ENCODE measurements around the gene DAPK3. TPM values are rescaled to one million over a fixed set of nuclear protein-coding genes. Genes with fewer than 3 reads are reported as not detected.
A peak's percentile ranks its signal among the peaks of the same experiment; 100 is the strongest.

The DAPK3 gene
- total RNA-seq, 1 donor: 209 TPM

GRCh38 chr19:3923912-3924311 is 47.0 kb downstream of the DAPK3 start:
- no peak overlapping the region for H3K4me3 ChIP-seq (ENCODE audit: low read depth, low read length)
- no peak for TF ChIP-seq CTCF (IDR thresholded peaks at IDR 0.05; ENCODE audit: insufficient read depth, low read depth, low read length)
- DNase-seq (ENCODE audit: low read depth): no peak

GRCh38 chr19:3923096-3923758 is 47.7 kb downstream of the DAPK3 start:
- no peak for DNase-seq (ENCODE audit: low read depth)
- no peak for TF ChIP-seq CTCF (IDR thresholded peaks at IDR 0.05; ENCODE audit: insufficient read depth, low read depth, low read length)
- H3K4me3 ChIP-seq (ENCODE audit: low read depth, low read length): no peak overlapping the region

- H3K4me3 ChIP-seq (ENCODE audit: low read depth, low read length): no peak overlapping the region
- no peak for TF ChIP-seq CTCF (IDR thresholded peaks at IDR 0.05; ENCODE audit: insufficient read depth, low read depth, low read length)
- no peak for DNase-seq (ENCODE audit: low read depth)
Observed at GRCh38 chr19:3919793-3920192, 51.1 kb downstream of the DAPK3 start.

DNA sequence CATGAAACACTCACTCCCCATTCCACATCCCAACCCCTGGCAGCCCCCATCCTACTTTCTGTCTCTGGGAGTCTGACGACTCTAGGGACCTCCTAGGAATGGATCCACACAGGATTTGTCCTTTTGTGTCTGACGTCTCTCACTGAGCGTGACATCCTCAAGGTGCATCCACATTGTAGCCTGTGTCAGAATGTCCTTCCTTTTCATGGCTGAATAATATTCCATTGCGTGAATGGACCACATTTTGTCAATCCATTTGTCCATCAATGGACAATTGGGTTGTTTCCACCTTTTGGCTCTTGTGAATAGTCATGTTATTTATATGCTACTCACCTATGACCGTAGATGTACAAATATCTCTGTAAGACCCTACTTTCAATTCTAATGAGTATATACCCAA is 54.9 kb downstream of the DAPK3 start:
- TF ChIP-seq CTCF (IDR thresholded peaks at IDR 0.05; ENCODE audit: insufficient read depth, low read depth, low read length): no peak
- DNase-seq (ENCODE audit: low read depth): no peak

DNA sequence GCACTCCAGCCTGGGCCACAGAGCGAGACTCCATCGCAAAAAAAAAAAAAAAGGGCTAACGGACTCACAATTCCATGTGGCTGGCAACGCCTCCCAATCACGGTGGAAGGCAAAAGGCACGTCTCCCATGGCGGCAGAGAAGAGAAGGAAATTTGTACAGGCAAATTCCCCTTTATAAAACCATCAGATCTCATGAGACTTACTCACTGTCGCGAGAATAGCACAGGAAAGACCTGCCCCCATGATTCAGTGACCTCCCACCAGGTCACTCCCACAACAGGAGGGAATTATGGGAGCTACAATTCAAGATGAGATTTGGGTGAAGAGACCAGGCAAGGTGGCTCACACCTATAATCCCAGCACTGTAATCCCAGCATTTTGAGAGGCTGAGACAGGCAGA is 56.7 kb downstream of the DAPK3 start:
- no peak overlapping the region for H3K4me3 ChIP-seq (ENCODE audit: low read depth, low read length)
- DNase-seq (ENCODE audit: low read depth): no peak
- no peak for TF ChIP-seq CTCF (IDR thresholded peaks at IDR 0.05; ENCODE audit: insufficient read depth, low read depth, low read length)

More for the DNA sequence above, 54.9 kb downstream of the DAPK3 start:
- H3K4me3 ChIP-seq (ENCODE audit: low read depth, low read length): no peak overlapping the region

DNA sequence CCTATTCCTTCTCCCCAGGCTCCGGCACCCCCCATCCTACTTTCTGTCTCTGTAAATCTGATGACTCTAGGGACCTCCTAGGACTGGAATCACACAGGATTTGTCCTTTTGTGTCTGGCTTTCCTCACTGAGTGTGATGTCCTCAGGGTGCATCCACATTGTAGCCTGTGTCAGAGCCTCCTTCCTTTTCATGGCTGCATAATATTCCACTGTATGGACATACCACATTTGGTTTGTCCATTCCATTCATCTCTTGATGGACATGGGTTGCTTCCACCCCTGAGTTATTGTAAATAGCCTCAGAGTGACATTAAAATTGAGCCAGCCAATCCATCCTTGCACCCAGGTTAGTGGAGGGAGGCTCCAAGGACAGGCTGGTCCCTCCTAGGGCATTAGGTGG is 60.8 kb downstream of the DAPK3 start:
- DNase-seq (ENCODE audit: low read depth): no peak
- no peak overlapping the region for H3K4me3 ChIP-seq (ENCODE audit: low read depth, low read length)
- TF ChIP-seq CTCF (IDR thresholded peaks at IDR 0.05; ENCODE audit: insufficient read depth, low read depth, low read length): no peak

Small RNA genes within 50 kb of the gene (small RNA-seq; reads per million reads assigned to genes)
- gene RN7SL202P (not detected), gene SNORD37 (23.0 reads per million, percentile 94 among the genes with 10 or more reads in this experiment)

Other genes starting within 250 kb of the DAPK3 start
- gene APBA3, start 209.4 kb downstream of the DAPK3 start, total RNA-seq: 19.4 and 22.2 TPM in 2 replicates
- 48.4 and 64.1 TPM in 2 replicates for gene MRPL54, start 208.4 kb downstream of the DAPK3 start, total RNA-seq
- not detected in 2 replicates for gene RAX2, start 198.9 kb downstream of the DAPK3 start, total RNA-seq
- gene MATK, start 184.7 kb downstream of the DAPK3 start, total RNA-seq: not detected in 2 replicates
- gene ZFR2, start 102.1 kb downstream of the DAPK3 start, total RNA-seq: not detected in 2 replicates
- gene ATCAY, start 90.4 kb downstream of the DAPK3 start, total RNA-seq: 0.32 and 0.43 TPM in 2 replicates
- gene NMRK2, start 38.0 kb downstream of the DAPK3 start, total RNA-seq: not detected in 2 replicates
- 1,931 and 1,932 TPM in 2 replicates for gene EEF2, start 14.4 kb upstream of the DAPK3 start, total RNA-seq
- 17.3 and 26.7 TPM in 2 replicates for gene PIAS4, start 36.6 kb upstream of the DAPK3 start, total RNA-seq
- gene ZBTB7A, start 95.8 kb upstream of the DAPK3 start, total RNA-seq: 30.9 and 31.5 TPM in 2 replicates
- gene MAP2K2, start 153.0 kb upstream of the DAPK3 start, total RNA-seq: 137 and 180 TPM in 2 replicates
- gene CREB3L3, start 182.5 kb upstream of the DAPK3 start, total RNA-seq: not detected in 2 replicates
- gene SIRT6, start 211.5 kb upstream of the DAPK3 start, total RNA-seq: 10.4 and 10.6 TPM in 2 replicates
- under 0.01 and 0.43 TPM in 2 replicates for gene ANKRD24, start 211.6 kb upstream of the DAPK3 start, total RNA-seq

All from fibroblast of villous mesenchyme (primary cell).